HepG2 (cell line): ENCODE measurements around the gene NT5C. TPM values are rescaled to one million over a fixed set of nuclear protein-coding genes. Genes with fewer than 3 reads are reported as not detected.

Experiments
- BRCA1 ChIP-seq: sonication (generic); formaldehyde crosslinking; IDR thresholded peaks from 2 replicates; pipeline ENCODE4 v1.4.0; 2020; ENCODE audit warnings: missing genetic modification reagents
- CHD2 ChIP-seq: IDR thresholded peaks from 2 replicates; pipeline ENCODE4 v1.6.1; 2011; ENCODE audit warnings: low read depth, low read length, improper control_type of control experiment
- DMTF1 ChIP-seq: sonication (generic); formaldehyde crosslinking; IDR thresholded peaks from 2 replicates; pipeline ENCODE4 v1.4.0; 2020; ENCODE audit warnings: mild to moderate bottlenecking, missing genetic modification reagents
- FOXA1 ChIP-seq, 2 experiments: fragments of 450-650 bp in 1 of 2; sonication (generic) in 1 of 2; formaldehyde crosslinking in 1 of 2; IDR thresholded peaks; 2 replicates each; pipeline versions ENCODE4 v1.4.0 to v1.6.1; 2016 to 2020; ENCODE audit warnings: missing genetic modification reagents in 1 of 2
- IRF1 ChIP-seq: sonication (generic); formaldehyde crosslinking; IDR thresholded peaks from 2 replicates; pipeline ENCODE4 v1.4.0; 2020; ENCODE audit warnings: low read depth, mild to moderate bottlenecking, missing genetic modification reagents
- IRX3 ChIP-seq: sonication (generic); formaldehyde crosslinking; IDR thresholded peaks from 2 replicates; pipeline ENCODE4 v1.8.1; 2023; ENCODE audit warnings: mild to moderate bottlenecking, low read depth, missing genetic modification reagents, borderline replicate concordance
- PAWR ChIP-seq: sonication (generic); formaldehyde crosslinking; IDR thresholded peaks from 2 replicates; pipeline ENCODE4 v1.4.0; 2020; ENCODE audit warnings: missing genetic modification reagents, mild to moderate bottlenecking, borderline replicate concordance
- PTBP1 ChIP-seq: fragments of 200-400 bp; formaldehyde crosslinking; IDR thresholded peaks from 2 replicates; pipeline ENCODE4 v1.6.1; 2018; ENCODE audit warnings: low read length, low read depth; ENCODE audit not compliant: poor library complexity, severe bottlenecking
- RFX1 ChIP-seq: fragments of 450-650 bp; IDR thresholded peaks from 2 replicates; pipeline ENCODE4 v1.6.1; 2017
- SMC3 ChIP-seq: IDR thresholded peaks from 2 replicates; pipeline ENCODE4 v1.6.1; 2011; ENCODE audit warnings: low read length, improper control_type of control experiment
- SP4 ChIP-seq: sonication (generic); formaldehyde crosslinking; IDR thresholded peaks from 2 replicates; pipeline ENCODE4 v1.8.1; 2023; ENCODE audit warnings: mild to moderate bottlenecking, missing genetic modification reagents
- SUZ12 ChIP-seq: fragments of 150-350 bp; IDR thresholded peaks from 2 replicates; pipeline ENCODE4 v1.6.1; 2014; ENCODE audit warnings: low read depth, low read length
- YEATS4 ChIP-seq: sonication (generic); formaldehyde crosslinking; IDR thresholded peaks from 2 replicates; pipeline ENCODE4 v1.4.0; 2020; ENCODE audit warnings: missing genetic modification reagents, borderline replicate concordance
- ZNF253 ChIP-seq: sonication (generic); formaldehyde crosslinking; IDR thresholded peaks from 2 replicates; pipeline ENCODE4 v1.8.0; 2022; ENCODE audit warnings: mild to moderate bottlenecking, missing genetic modification reagents, borderline replicate concordance
- ZNF263 ChIP-seq: sonication (generic); formaldehyde crosslinking; IDR thresholded peaks from 2 replicates; pipeline ENCODE4 v1.4.0; 2020; ENCODE audit warnings: missing genetic modification reagents
- ZNF432 ChIP-seq: sonication (generic); formaldehyde crosslinking; IDR thresholded peaks from 2 replicates; pipeline ENCODE4 v1.5.0; 2020; ENCODE audit warnings: missing genetic modification reagents, mild to moderate bottlenecking, borderline replicate concordance
- ZNF501 ChIP-seq: sonication (generic); formaldehyde crosslinking; IDR thresholded peaks from 2 replicates; pipeline ENCODE4 v1.5.1; 2020; ENCODE audit warnings: mild to moderate bottlenecking, moderate library complexity, missing genetic modification reagents
- ZNF503 ChIP-seq: sonication (generic); formaldehyde crosslinking; IDR thresholded peaks from 2 replicates; pipeline ENCODE4 v1.4.0; 2020; ENCODE audit warnings: missing genetic modification reagents
- ZNF569 ChIP-seq: sonication (generic); formaldehyde crosslinking; IDR thresholded peaks from 2 replicates; pipeline ENCODE4 v1.5.0; 2020; ENCODE audit warnings: mild to moderate bottlenecking, missing genetic modification reagents, moderate library complexity, borderline replicate concordance
- ZNF710 ChIP-seq: sonication (generic); formaldehyde crosslinking; IDR thresholded peaks from 2 replicates; pipeline ENCODE4 v1.5.0; 2020; ENCODE audit warnings: mild to moderate bottlenecking, missing genetic modification reagents, borderline replicate concordance
- polyA plus RNA-seq, 8 experiments: library from polyadenylated mRNA; depleted of rRNA in 3 of 8; stranded (reverse) in 7 of 8; unstranded in 1 of 8; fragments of >200 nt; fragmentation: Illumina TruSeq in 4 of 8; extraction: Trizol in 4 of 8; gene quantifications; 2 replicates each; pipeline versions ENCODE4 v1.2.1 to v1.2.3, GENCODE V29; 2011 to 2016; ENCODE audit warnings: low read depth in 4 of 8, missing spikeins in 1 of 8, mixed read lengths in 1 of 8; ENCODE audit not compliant: insufficient read depth in 1 of 8
- total RNA-seq, 5 experiments: library from RNA; depleted of rRNA; stranded (reverse); fragments of >200 nt; fragmentation: Illumina TruSeq; extraction: Trizol; gene quantifications; 2 replicates each; pipeline ENCODE4 v1.2.3, GENCODE V29; 2016; ENCODE audit warnings: low read depth in 1 of 5

NT5C gene
- total and polyA plus RNA-seq, 2 of the 13 experiments (the other 11 are each of a cell fraction or from before 2014, with no cell fraction given) = 42.8 to 48.6 TPM

GRCh38 chr17:75087558-75088453 is 43.7 kb downstream of the NT5C start, which contains the start of gene SLC16A5 (continued):
- TF ChIP-seq ZNF710 (CRISPR knock-in tag) (no peak), IRX3 (CRISPR knock-in tag) (0 out of 2 replicates have a peak, but pooled peaks have one; percentile 36), SP4 (CRISPR knock-in tag) (peak; percentile 17; the same call in 1 of the 2 replicates), SUZ12 (no peak), ZNF253 (CRISPR knock-in tag) (no peak), ZNF569 (CRISPR knock-in tag) (no peak), ZNF503 (peak; percentile 42; the same call in 1 of the 2 replicates), SMC3 (no peak), PAWR (no peak), DMTF1 (CRISPR knock-in tag) (no peak), RFX1 (no peak), PTBP1 (no peak), ZNF263 (CRISPR knock-in tag) (0 out of 2 replicates have a peak, but pooled peaks have one; percentile 14), FOXA1 (IDR thresholded peaks at IDR 0.05) (no peak), FOXA1 (CRISPR knock-in tag; IDR thresholded peaks at IDR 0.05) (no peak), IRF1 (no peak), ZNF432 (no peak), ZNF501 (CRISPR knock-in tag) (no peak), BRCA1 (CRISPR knock-in tag) (no peak), CHD2 (no peak), YEATS4 (CRISPR knock-in tag) (no peak)
